ENCODE measurements around the gene PCNX2. TPM values are rescaled to one million over a fixed set of nuclear protein-coding genes. Genes with fewer than 3 reads are reported as not detected.

The PCNX2 gene
- total RNA-seq, 1 experiment from 2014 or later = 9.1 TPM

- Histone ChIP-seq H3K4me3 (ENCODE audit: low read depth, low read length, poor library complexity, severe bottlenecking) (no peak overlapping the region), H3K27me3 (replicated peaks; ENCODE audit: insufficient read depth, low read depth, low read length, poor library complexity) (no peaks in the 10 kb centered on the region), H3K27ac (ENCODE audit: low read depth, low read length, poor library complexity, severe bottlenecking) (no peak overlapping the region), H3K9me3 (ENCODE audit: low read depth, low read length, poor library complexity, severe bottlenecking) (peaks cover 18% of the 10 kb centered on the region), H3K4me1 (ENCODE audit: insufficient read depth, low read length, poor library complexity, severe bottlenecking) (peaks cover 7% of the 10 kb centered on the region), H3K36me3 (ENCODE audit: insufficient read depth, low read length, poor library complexity, severe bottlenecking) (peaks cover 39% of the 10 kb centered on the region)
- TF ChIP-seq CTCF (conservative IDR thresholded peaks at IDR 0.05; ENCODE audit: low read depth, low read length) (no peak), EZH2 (IDR thresholded peaks at IDR 0.05; ENCODE audit: borderline replicate concordance, low read depth, low read length, poor library complexity, severe bottlenecking) (no peak)
- DNase-seq (ENCODE audit: low spot score) = no peak
- ChIA-PET POLR2A (ENCODE audit: low non-redundant PET) (no interaction called here), CTCF (no interaction called here)
- BruUV-seq (replicated peaks) = no TSS peak
- intact Hi-C loops (cut with micrococcal nuclease; ENCODE audit: unreplicated experiment) = no loop called here
These were observed 320.6 kb downstream of the PCNX2 start for GRCh38 chr1:232974971-232975370.

- peaks cover 18% of the 10 kb centered on the region for H3K9me3 ChIP-seq (ENCODE audit: low read depth, low read length, poor library complexity, severe bottlenecking)
- no peak overlapping the region for H3K27ac ChIP-seq (ENCODE audit: low read depth, low read length, poor library complexity, severe bottlenecking)
- H3K36me3 ChIP-seq (ENCODE audit: insufficient read depth, low read length, poor library complexity, severe bottlenecking) = peaks cover 41% of the 10 kb centered on the region
- TF ChIP-seq EZH2 (IDR thresholded peaks at IDR 0.05; ENCODE audit: borderline replicate concordance, low read depth, low read length, poor library complexity, severe bottlenecking) (no peak), CTCF (conservative IDR thresholded peaks at IDR 0.05; ENCODE audit: low read depth, low read length) (no peak)
- BruUV-seq (replicated peaks) = no TSS peak
- peaks cover 7% of the 10 kb centered on the region for H3K4me1 ChIP-seq (ENCODE audit: insufficient read depth, low read length, poor library complexity, severe bottlenecking)
- ChIA-PET CTCF (no interaction called here), POLR2A (ENCODE audit: low non-redundant PET) (no interaction called here)
- H3K4me3 ChIP-seq (ENCODE audit: low read depth, low read length, poor library complexity, severe bottlenecking) = no peak overlapping the region
- intact Hi-C loops (cut with micrococcal nuclease; ENCODE audit: unreplicated experiment) = no loop called here
- no peaks in the 10 kb centered on the region for H3K27me3 ChIP-seq (replicated peaks; ENCODE audit: insufficient read depth, low read depth, low read length, poor library complexity)
- DNase-seq (ENCODE audit: low spot score) = no peak
These were observed 321.6 kb downstream of the PCNX2 start for GRCh38 chr1:232973652-232974611.

- Histone ChIP-seq H3K4me3 (ENCODE audit: low read depth, low read length, poor library complexity, severe bottlenecking) (no peak overlapping the region), H3K36me3 (ENCODE audit: insufficient read depth, low read length, poor library complexity, severe bottlenecking) (peaks cover 41% of the 10 kb centered on the region), H3K27me3 (replicated peaks; ENCODE audit: insufficient read depth, low read depth, low read length, poor library complexity) (no peaks in the 10 kb centered on the region), H3K9me3 (ENCODE audit: low read depth, low read length, poor library complexity, severe bottlenecking) (peaks cover 18% of the 10 kb centered on the region), H3K27ac (ENCODE audit: low read depth, low read length, poor library complexity, severe bottlenecking) (no peak overlapping the region), H3K4me1 (ENCODE audit: insufficient read depth, low read length, poor library complexity, severe bottlenecking) (no peaks in the 10 kb centered on the region)
- no peak for DNase-seq (ENCODE audit: low spot score)
- CTCF ChIA-PET = no interaction called here
- BruUV-seq (replicated peaks) = no TSS peak
- TF ChIP-seq CTCF (conservative IDR thresholded peaks at IDR 0.05; ENCODE audit: low read depth, low read length) = no peak
- TF ChIP-seq EZH2 (IDR thresholded peaks at IDR 0.05; ENCODE audit: borderline replicate concordance, low read depth, low read length, poor library complexity, severe bottlenecking) = no peak
- POLR2A ChIA-PET (ENCODE audit: low non-redundant PET) = no interaction called here
- intact Hi-C loops (cut with micrococcal nuclease; ENCODE audit: unreplicated experiment) = no loop called here
These were observed 325.0 kb downstream of the PCNX2 start for GRCh38 chr1:232970508-232970907.
